Progenitor cell of endocrine pancreas (in vitro differentiated cells): Measurements from ENCODE around the gene HRH3. TPM values are rescaled to one million over a fixed set of nuclear protein-coding genes. Genes with fewer than 3 reads are reported as not detected.
A peak's percentile ranks its signal among the peaks of the same experiment; 100 is the strongest.

Source experiments
- DNase-seq: peaks from one replicate; pipeline ENCODE4 v3.0.0; 2021; ENCODE audit warnings: low spot score; ENCODE audit not compliant: unreplicated experiment
- H3K27ac Mint-ChIP-seq: 2 replicates; pipeline ENCODE4 v1.8.0; 2021; ENCODE audit warnings: mild to moderate bottlenecking, moderate library complexity, mixed read lengths
- H3K27me3 Mint-ChIP-seq: 2 replicates; pipeline ENCODE4 v1.8.0; 2021; ENCODE audit warnings: mixed read lengths
- H3K36me3 Mint-ChIP-seq: 2 replicates; pipeline ENCODE4 v1.8.0; 2022; ENCODE audit warnings: mixed read lengths; ENCODE audit not compliant: insufficient read depth
- H3K4me1 Mint-ChIP-seq: 2 replicates; pipeline ENCODE4 v1.8.0; 2021; ENCODE audit warnings: low read depth, mixed read lengths
- H3K4me3 Mint-ChIP-seq: 2 replicates; pipeline ENCODE4 v1.8.0; 2021; ENCODE audit warnings: low read depth, mild to moderate bottlenecking, moderate library complexity, mixed read lengths
- H3K9me3 Mint-ChIP-seq: 2 replicates; pipeline ENCODE4 v1.8.0; 2021; ENCODE audit warnings: low read depth, mixed read lengths
- total RNA-seq: library from RNA; stranded (reverse); gene quantifications from 2 replicates; pipeline ENCODE4 v1.2.1, GENCODE V29; 2021
- TF ChIP-seq, protein P1 (sequence below): fragments of 200-600 bp; sonication (generic); IDR thresholded peaks from one replicate; pipeline ENCODE4 v1.5.0; 2021; ENCODE audit warnings: antibody characterized with exemption, mild to moderate bottlenecking; ENCODE audit not compliant: unreplicated experiment

The HRH3 gene
- total RNA-seq, 1 donor from 2014 or later: 0.10 TPM

DNA sequence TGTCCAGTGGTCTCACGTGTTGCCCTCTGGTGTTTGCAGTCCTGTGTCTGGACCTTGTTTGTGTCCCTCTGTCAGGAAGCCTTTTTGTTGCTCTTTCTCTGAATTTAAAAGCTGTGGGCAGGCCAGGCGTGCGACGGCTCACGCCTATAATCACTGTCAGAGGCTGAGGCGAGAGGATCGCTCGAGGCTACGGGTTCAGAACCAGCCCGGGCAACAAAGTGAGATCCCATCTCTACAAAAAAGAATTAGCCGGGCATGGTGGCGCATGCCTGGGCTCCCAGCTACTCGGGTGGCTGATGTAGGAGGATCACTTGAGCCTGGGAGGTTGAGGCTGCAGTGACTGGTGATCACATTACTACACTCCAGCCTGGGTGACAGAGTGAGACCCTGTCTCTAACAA lies 46.8 kb upstream of the HRH3 start:
- TF ChIP-seq, protein P1, sequence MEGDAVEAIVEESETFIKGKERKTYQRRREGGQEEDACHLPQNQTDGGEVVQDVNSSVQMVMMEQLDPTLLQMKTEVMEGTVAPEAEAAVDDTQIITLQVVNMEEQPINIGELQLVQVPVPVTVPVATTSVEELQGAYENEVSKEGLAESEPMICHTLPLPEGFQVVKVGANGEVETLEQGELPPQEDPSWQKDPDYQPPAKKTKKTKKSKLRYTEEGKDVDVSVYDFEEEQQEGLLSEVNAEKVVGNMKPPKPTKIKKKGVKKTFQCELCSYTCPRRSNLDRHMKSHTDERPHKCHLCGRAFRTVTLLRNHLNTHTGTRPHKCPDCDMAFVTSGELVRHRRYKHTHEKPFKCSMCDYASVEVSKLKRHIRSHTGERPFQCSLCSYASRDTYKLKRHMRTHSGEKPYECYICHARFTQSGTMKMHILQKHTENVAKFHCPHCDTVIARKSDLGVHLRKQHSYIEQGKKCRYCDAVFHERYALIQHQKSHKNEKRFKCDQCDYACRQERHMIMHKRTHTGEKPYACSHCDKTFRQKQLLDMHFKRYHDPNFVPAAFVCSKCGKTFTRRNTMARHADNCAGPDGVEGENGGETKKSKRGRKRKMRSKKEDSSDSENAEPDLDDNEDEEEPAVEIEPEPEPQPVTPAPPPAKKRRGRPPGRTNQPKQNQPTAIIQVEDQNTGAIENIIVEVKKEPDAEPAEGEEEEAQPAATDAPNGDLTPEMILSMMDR: no peak
- Mint-ChIP-seq H3K4me1 (no peaks in the 10 kb centered on the region), H3K27ac (no peak overlapping the region), H3K4me3 (no peak overlapping the region), H3K36me3 (peaks cover 25% of the 10 kb centered on the region), H3K9me3 (peaks cover 3% of the 10 kb centered on the region), H3K27me3 (no peaks in the 10 kb centered on the region)
- no peak for DNase-seq

DNA sequence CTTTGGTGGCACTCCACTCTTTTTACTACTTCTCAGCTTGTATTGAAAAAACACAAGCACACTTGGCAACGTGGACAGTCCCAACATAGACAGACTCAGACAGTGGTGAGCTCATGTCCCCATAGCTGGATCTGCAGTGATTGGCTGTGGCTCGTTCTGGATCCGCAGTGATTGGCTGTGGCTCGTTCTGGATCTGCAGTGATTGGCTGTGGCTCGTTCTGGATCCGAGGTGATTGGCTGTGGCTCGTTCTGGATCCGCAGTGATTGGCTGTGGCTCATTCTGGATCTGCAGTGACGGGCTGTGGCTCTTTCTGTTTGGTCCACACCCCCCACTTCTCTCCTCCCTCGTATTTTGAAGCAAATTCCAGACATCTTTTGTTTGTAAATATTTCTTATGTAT lies 46.3 kb upstream of the HRH3 start:
- TF ChIP-seq, protein P1: no peak
- no peak overlapping the region for H3K4me3 Mint-ChIP-seq
- DNase-seq: no peak
- H3K9me3 Mint-ChIP-seq: peaks cover 3% of the 10 kb centered on the region
- H3K4me1 Mint-ChIP-seq: no peaks in the 10 kb centered on the region
- H3K27ac Mint-ChIP-seq: no peak overlapping the region
- H3K36me3 Mint-ChIP-seq: peaks cover 24% of the 10 kb centered on the region
- no peaks in the 10 kb centered on the region for H3K27me3 Mint-ChIP-seq

DNA sequence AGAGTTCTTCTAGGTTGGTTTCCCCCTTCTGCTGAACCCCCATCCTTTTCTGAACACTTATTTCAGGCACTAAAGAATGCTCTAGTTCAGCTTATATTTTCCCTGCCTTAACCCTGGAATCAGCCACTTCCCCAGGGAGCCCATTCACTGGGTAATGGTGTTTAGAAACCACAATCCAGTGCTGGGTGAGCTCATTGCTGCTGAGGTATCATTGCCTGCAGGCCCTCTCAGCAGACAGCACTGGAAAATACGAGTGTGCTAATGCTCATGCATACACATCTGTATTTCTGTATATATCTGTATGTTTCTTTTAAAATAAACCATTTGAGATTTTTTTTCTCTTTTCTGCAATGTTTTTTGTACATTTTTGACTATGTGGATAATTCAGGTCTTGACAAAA lies 45.3 kb upstream of the HRH3 start:
- no peak overlapping the region for H3K27ac Mint-ChIP-seq
- peaks cover 3% of the 10 kb centered on the region for H3K9me3 Mint-ChIP-seq
- TF ChIP-seq, protein P1: no peak
- peaks cover 25% of the 10 kb centered on the region for H3K36me3 Mint-ChIP-seq
- H3K27me3 Mint-ChIP-seq: no peaks in the 10 kb centered on the region
- no peaks in the 10 kb centered on the region for H3K4me1 Mint-ChIP-seq
- no peak overlapping the region for H3K4me3 Mint-ChIP-seq
- DNase-seq: no peak

DNA sequence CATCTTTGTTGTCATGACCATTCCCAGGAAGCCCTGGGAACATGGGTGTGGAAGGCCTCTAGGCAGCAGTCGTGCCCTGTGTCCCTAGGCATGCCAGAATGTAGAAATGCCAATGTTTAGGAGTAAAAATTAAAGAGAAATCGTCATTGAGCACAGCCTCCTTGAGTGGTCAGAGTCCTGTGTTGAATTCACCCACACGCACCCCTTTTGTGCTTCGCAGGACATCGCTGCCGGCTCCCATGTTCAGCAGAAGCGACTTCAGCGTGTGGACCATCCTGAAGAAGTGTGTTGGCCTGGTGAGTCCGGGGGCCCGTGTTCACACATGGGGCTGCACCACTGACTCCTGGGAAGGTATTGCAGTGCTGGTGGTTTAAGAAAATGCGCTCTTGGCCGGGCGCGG lies 43.3 kb upstream of the HRH3 start:
- H3K36me3 Mint-ChIP-seq: peaks cover 33% of the 10 kb centered on the region
- H3K4me3 Mint-ChIP-seq: no peak overlapping the region

DNA sequence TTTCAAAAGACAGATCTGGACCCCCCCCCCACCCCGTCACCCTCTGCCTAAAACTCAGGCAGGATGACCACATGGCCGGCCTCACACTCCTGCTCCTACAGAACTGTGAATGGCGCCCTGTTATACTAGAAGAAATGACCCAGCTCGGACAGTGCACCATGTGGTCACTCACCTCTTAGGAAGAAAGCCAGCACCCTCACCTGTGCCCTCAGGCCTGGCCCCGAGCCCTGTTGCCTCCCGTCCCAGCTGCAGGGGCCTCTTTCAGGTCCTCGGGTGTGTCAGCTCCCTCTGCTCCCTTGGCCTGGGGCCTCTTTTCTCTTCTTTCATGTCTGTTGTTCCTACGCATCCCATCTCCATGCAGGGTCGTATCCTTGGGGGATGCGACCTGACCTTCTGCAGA lies 42.0 kb upstream of the HRH3 start:
- no peaks in the 10 kb centered on the region for H3K27me3 Mint-ChIP-seq
- no peak overlapping the region for H3K4me3 Mint-ChIP-seq
- DNase-seq: no peak
- H3K36me3 Mint-ChIP-seq: peaks cover 33% of the 10 kb centered on the region
- peaks cover 3% of the 10 kb centered on the region for H3K9me3 Mint-ChIP-seq
- TF ChIP-seq, protein P1: no peak
- peak overlapping the region; percentile 49 for H3K27ac Mint-ChIP-seq
- H3K4me1 Mint-ChIP-seq: no peaks in the 10 kb centered on the region

More for the DNA sequence above, 43.3 kb upstream of the HRH3 start:
- DNase-seq: no peak
- Mint-ChIP-seq H3K27me3 (no peaks in the 10 kb centered on the region), H3K4me1 (no peaks in the 10 kb centered on the region), H3K9me3 (peaks cover 3% of the 10 kb centered on the region), H3K27ac (no peak overlapping the region)
- TF ChIP-seq, protein P1: no peak
